Liver (tissue), 9 donors: ENCODE results near the gene SRSF10. TPM values are rescaled to one million over a fixed set of nuclear protein-coding genes. Genes with fewer than 3 reads are reported as not detected.
A peak's percentile ranks its signal among the peaks of the same experiment; 100 is the strongest.

Experiments used
- DNase-seq: peaks from one replicate; pipeline ENCODE4 v3.0.0-alpha.2; 2017; ENCODE audit warnings: low spot score
- H3K27ac ChIP-seq, 2 donors: one replicate each; pipeline ENCODE4 v1.7.0; 2013; ENCODE audit warnings: inconsistent platforms in 2 of 2, low read length in 2 of 2, control low read depth in 1 of 2, low read depth in 1 of 2, mild to moderate bottlenecking in 1 of 2
- H3K27me3 ChIP-seq, 4 donors: one replicate each; pipeline versions ENCODE4 v1.6.1 to v1.7.0; 2013; ENCODE audit warnings: low read length in 3 of 4, inconsistent platforms in 1 of 4, mild to moderate bottlenecking in 1 of 4, moderate library complexity in 1 of 4; ENCODE audit not compliant: control insufficient read depth in 4 of 4, insufficient read depth in 4 of 4
- H3K36me3 ChIP-seq, 4 donors: one replicate each; pipeline versions ENCODE4 v1.6.1 to v1.7.0; 2013; ENCODE audit warnings: low read length in 3 of 4, mild to moderate bottlenecking in 3 of 4, low read depth in 1 of 4, moderate library complexity in 1 of 4; ENCODE audit not compliant: control insufficient read depth in 4 of 4, insufficient read depth in 3 of 4
- H3K4me1 ChIP-seq, 4 donors: one replicate each; pipeline versions ENCODE4 v1.6.1 to v1.7.0; 2013; ENCODE audit warnings: low read length in 3 of 4, mild to moderate bottlenecking in 3 of 4, moderate library complexity in 1 of 4; ENCODE audit not compliant: control insufficient read depth in 4 of 4, insufficient read depth in 4 of 4
- H3K4me3 ChIP-seq, 3 donors: one replicate each; pipeline versions ENCODE4 v1.6.1 to v1.7.0; 2013; ENCODE audit warnings: low read length in 3 of 3, control low read depth in 1 of 3, low read depth in 1 of 3, mild to moderate bottlenecking in 1 of 3
- H3K9ac ChIP-seq, 2 donors: one replicate each; pipeline ENCODE4 v1.7.0; 2013; ENCODE audit warnings: low read length in 2 of 2, mild to moderate bottlenecking in 2 of 2, moderate library complexity in 2 of 2, control low read depth in 1 of 2, low read depth in 1 of 2
- H3K9me3 ChIP-seq, 4 donors: one replicate each; pipeline versions ENCODE4 v1.6.1 to v1.7.0; 2013; ENCODE audit warnings: low read length in 3 of 4; ENCODE audit not compliant: control insufficient read depth in 4 of 4
- CTCF ChIP-seq: fragments of 150-350 bp; IDR thresholded peaks from 2 replicates; pipeline ENCODE4 v1.5.1; 2017; ENCODE audit warnings: improper control_type of control experiment, low read depth, low read length; ENCODE audit not compliant: missing input control
- FOXA1 ChIP-seq: IDR thresholded peaks from 2 replicates; pipeline ENCODE4 v1.6.1; 2016; ENCODE audit warnings: antibody characterized with exemption
- FOXA2 ChIP-seq: IDR thresholded peaks from 2 replicates; pipeline ENCODE4 v1.6.1; 2016; ENCODE audit warnings: antibody characterized with exemption
- GABPA ChIP-seq, 2 donors: IDR thresholded peaks in 1 of 2; conservative IDR thresholded peaks in 1 of 2; 2 replicates each; pipeline ENCODE4 v1.6.1; 2016; ENCODE audit warnings: antibody characterized with exemption in 2 of 2, mild to moderate bottlenecking in 1 of 2, moderate library complexity in 1 of 2
- HNF4A ChIP-seq, 2 donors: conservative IDR thresholded peaks; 2 replicates each; pipeline ENCODE4 v1.6.1; 2016; ENCODE audit warnings: antibody characterized with exemption in 2 of 2, mild to moderate bottlenecking in 2 of 2
- MAX ChIP-seq: IDR thresholded peaks from 2 replicates; pipeline ENCODE4 v1.6.1; 2016; ENCODE audit warnings: antibody characterized with exemption
- RAD21 ChIP-seq, 2 donors: IDR thresholded peaks; 2 replicates each; pipeline ENCODE4 v1.6.1; 2016; ENCODE audit warnings: antibody characterized with exemption in 2 of 2, mild to moderate bottlenecking in 2 of 2
- REST ChIP-seq: IDR thresholded peaks from 2 replicates; pipeline ENCODE4 v1.6.1; 2016; ENCODE audit warnings: antibody characterized with exemption, mild to moderate bottlenecking
- RXRA ChIP-seq, 2 donors: IDR thresholded peaks; 2 replicates each; pipeline ENCODE4 v1.6.1; 2017 to 2018; ENCODE audit warnings: antibody characterized with exemption in 2 of 2, mild to moderate bottlenecking in 1 of 2
- TAF1 ChIP-seq: conservative IDR thresholded peaks from 2 replicates; pipeline ENCODE4 v1.6.1; 2016; ENCODE audit warnings: antibody characterized with exemption, mild to moderate bottlenecking
- YY1 ChIP-seq: IDR thresholded peaks from 2 replicates; pipeline ENCODE4 v1.6.1; 2016; ENCODE audit warnings: antibody characterized with exemption, mild to moderate bottlenecking
- WGBS: extraction: QIAGEN DNeasy Blood & Tissue Kit; methylation state at CpG from one replicate; pipeline ENCODE4 v1.1.7; 2013; 5-methylcytosine and 5-hydroxymethylcytosine counted together
- polyA plus RNA-seq, 2 donors: library from polyadenylated mRNA; stranded (reverse) in 1 of 2; unstranded in 1 of 2; fragments of 200-250 nt in 1 of 2; fragments of >200 nt in 1 of 2; fragmentation: Nextera tagmentation in 1 of 2; extraction: Ambion mirVana in 1 of 2; gene quantifications; one replicate each; pipeline versions ENCODE4 v1.2.1 to v1.2.3, GENCODE V29; 2013 to 2015
- total RNA-seq, 2 donors: library from RNA; depleted of rRNA; stranded (reverse); fragments of >200 nt; gene quantifications; one replicate each; pipeline ENCODE4 v1.2.3, GENCODE V29; 2014
- donor health status: healthy.
- donor health status: healthy.
- donor health status: healthy.
- donor health status: healthy.
- donor health status: healthy.

SRSF10 gene
- total and polyA plus RNA-seq, 4 donors = 29.9 to 77.5 (median 63.8) TPM

GRCh38 chr1:23922321-23922943 is 57.7 kb downstream of the SRSF10 start:
- Histone ChIP-seq H3K27ac (no peak overlapping the region), H3K9ac (no peak overlapping the region), H3K27me3 (no peaks in the 10 kb centered on the region), H3K9me3 (no peaks in the 10 kb centered on the region), H3K4me3 (no peak overlapping the region), H3K4me1 (peaks cover 1 to 13% (median 8%) of the 10 kb centered on the region in 4 donors), H3K36me3 (no peaks in the 10 kb centered on the region)
- WGBS = 85% methylated on average over 8 of the region's 8 CpGs
- TF ChIP-seq FOXA2 (no peak), MAX (no peak), FOXA1 (no peak), GABPA (IDR thresholded peaks at IDR 0.05 in 1 of 2, conservative IDR thresholded peaks at IDR 0.05 in 1 of 2) (no peak)
- DNase-seq = no peak

- no peaks in the 10 kb centered on the region for H3K36me3 ChIP-seq
- H3K4me1 ChIP-seq = peaks cover 1 to 20% (median 8%) of the 10 kb centered on the region in 4 donors
- no peak overlapping the region for H3K9ac ChIP-seq
- peak; percentile 64 for DNase-seq
- H3K27ac ChIP-seq = no peak overlapping the region
- 59% methylated on average over 12 of the region's 12 CpGs for WGBS
- H3K4me3 ChIP-seq = no peak overlapping the region
- no peaks in the 10 kb centered on the region for H3K9me3 ChIP-seq
- H3K27me3 ChIP-seq = no peaks in the 10 kb centered on the region
- no peak for TF ChIP-seq HNF4A (conservative IDR thresholded peaks at IDR 0.05)
- no peak for TF ChIP-seq REST
- peak; percentile 50 for TF ChIP-seq CTCF
- no peak for TF ChIP-seq GABPA (IDR thresholded peaks at IDR 0.05 in 1 of 2, conservative IDR thresholded peaks at IDR 0.05 in 1 of 2)
- no peak for TF ChIP-seq YY1
- TF ChIP-seq TAF1 = no peak
- no peak for TF ChIP-seq MAX
- TF ChIP-seq FOXA1 = no peak
- no peak for TF ChIP-seq RXRA (IDR thresholded peaks at IDR 0.05)
- TF ChIP-seq RAD21 (IDR thresholded peaks at IDR 0.05) = peak; percentile 81 to 88
Measured at GRCh38 chr1:23916209-23917131, 63.7 kb downstream of the SRSF10 start.
